ENCODE measurements around the gene KCNF1. TPM values are rescaled to one million over a fixed set of nuclear protein-coding genes. Genes with fewer than 3 reads are reported as not detected.

The KCNF1 gene
- total RNA-seq, 1 experiment from 2014 or later: 0.52 TPM

- Histone ChIP-seq H3K4me1 (ENCODE audit: control insufficient read depth in 1 of 2, insufficient read depth in 2 of 2, low read length in 2 of 2) (peaks cover 3 to 12% of the 10 kb centered on the region in 2 experiments; a peak in 3 of 4 replicates), H3K4me2 (ENCODE audit: low read length) (no peak overlapping the region), H3K9me2 (ENCODE audit: insufficient read depth) (no peaks in the 10 kb centered on the region), H3K4me3 (replicated peaks in 1 of 2; ENCODE audit: low read depth in 1 of 2, low read length in 2 of 2) (no peak overlapping the region), H3K79me2 (ENCODE audit: insufficient read depth, low read length) (no peaks in the 10 kb centered on the region), H3K9ac (ENCODE audit: low read length) (no peak overlapping the region), H3K27me3 (ENCODE audit: insufficient read depth, low read length) (no peaks in the 10 kb centered on the region), H3K9me3 (ENCODE audit: control insufficient read depth in 1 of 2, insufficient read depth in 1 of 2, low read depth in 1 of 2, low read length in 2 of 2) (no peaks in the 10 kb centered on the region), H4K20me1 (ENCODE audit: insufficient read depth) (no peaks in the 10 kb centered on the region), H3K27ac (ENCODE audit: low read depth, low read length) (no peak overlapping the region), H2AFZ (ENCODE audit: low read depth, low read length, poor library complexity, severe bottlenecking) (no peak overlapping the region), H3K36me3 (ENCODE audit: control insufficient read depth in 1 of 2, insufficient read depth in 2 of 2, low read length in 2 of 2) (no peaks in the 10 kb centered on the region)
- no peak for ATAC-seq
- BruUV-seq (replicated peaks): no TSS peak
- CTCF ChIA-PET: no interaction called here
- no peak for DNase-seq (ENCODE audit: low read depth, low spot score)
- TF ChIP-seq ZFX (IDR thresholded peaks at IDR 0.05): no peak
- TF ChIP-seq JUND (IDR thresholded peaks at IDR 0.05): no peak
- no peak for TF ChIP-seq MAX (IDR thresholded peaks at IDR 0.05)
- no peak for TF ChIP-seq ZBTB33 (IDR thresholded peaks at IDR 0.05; ENCODE audit: extremely low read depth, insufficient replicate concordance, low read length)
- TF ChIP-seq CEBPB (IDR thresholded peaks at IDR 0.05; ENCODE audit: low read depth): no peak
- no peak for TF ChIP-seq EGR1 (IDR thresholded peaks at IDR 0.05; ENCODE audit: low read depth)
- no peak for TF ChIP-seq CBX3 (IDR thresholded peaks at IDR 0.05; ENCODE audit: low read depth)
- TF ChIP-seq ELF1 (IDR thresholded peaks at IDR 0.05; ENCODE audit: borderline replicate concordance, low read depth): no peak
- RAD21 ChIA-PET (ENCODE audit: low non-redundant PET in 1 of 2, low total read pairs in 2 of 2, uncharacterized antibody in 2 of 2, unreplicated experiment in 2 of 2): no interaction called here
- POLR2A ChIA-PET: no interaction called here
- intact Hi-C loops (cut with micrococcal nuclease): no loop called here
Measured at GRCh38 chr2:10916953-10917352, 5.2 kb downstream of the KCNF1 start.

- CTCF ChIA-PET: no interaction called here
Measured at GRCh38 chr2:10917927-10918326, 6.2 kb downstream of the KCNF1 start.

More at GRCh38 chr2:10917927-10918326, 6.2 kb downstream of the KCNF1 start:
- ATAC-seq (no peak), DNase-seq (ENCODE audit: low read depth, low spot score) (no peak)
- H3K4me3 ChIP-seq (replicated peaks in 1 of 2; ENCODE audit: low read depth in 1 of 2, low read length in 2 of 2): no peak overlapping the region
- no peaks in the 10 kb centered on the region for H3K9me2 ChIP-seq (ENCODE audit: insufficient read depth)
- H3K27me3 ChIP-seq (ENCODE audit: insufficient read depth, low read length): no peaks in the 10 kb centered on the region
- TF ChIP-seq CEBPB (IDR thresholded peaks at IDR 0.05; ENCODE audit: low read depth) (no peak), EZH2 (IDR thresholded peaks at IDR 0.05) (no peak), POLR2A (IDR thresholded peaks at IDR 0.05; ENCODE audit: borderline replicate concordance, extremely low read depth, insufficient read depth, insufficient read length) (no peak)
- POLR2A ChIA-PET: no interaction called here
- no TSS peak for BruUV-seq (replicated peaks)
- no peak overlapping the region for H3K4me2 ChIP-seq (ENCODE audit: low read length)
- peaks cover 3 to 12% of the 10 kb centered on the region in 2 experiments; a peak in 3 of 4 replicates for H3K4me1 ChIP-seq (ENCODE audit: control insufficient read depth in 1 of 2, insufficient read depth in 2 of 2, low read length in 2 of 2)
- H3K9ac ChIP-seq (ENCODE audit: low read length): no peak overlapping the region
- H3K79me2 ChIP-seq (ENCODE audit: insufficient read depth, low read length): no peaks in the 10 kb centered on the region
- no peaks in the 10 kb centered on the region for H3K36me3 ChIP-seq (ENCODE audit: control insufficient read depth in 1 of 2, insufficient read depth in 2 of 2, low read length in 2 of 2)
- no peaks in the 10 kb centered on the region for H3K9me3 ChIP-seq (ENCODE audit: control insufficient read depth in 1 of 2, insufficient read depth in 1 of 2, low read depth in 1 of 2, low read length in 2 of 2)
- no peak overlapping the region for H2AFZ ChIP-seq (ENCODE audit: low read depth, low read length, poor library complexity, severe bottlenecking)
- RAD21 ChIA-PET (ENCODE audit: low non-redundant PET in 1 of 2, low total read pairs in 2 of 2, uncharacterized antibody in 2 of 2, unreplicated experiment in 2 of 2): no interaction called here
- no peaks in the 10 kb centered on the region for H4K20me1 ChIP-seq (ENCODE audit: insufficient read depth)
- intact Hi-C loops (cut with micrococcal nuclease): no loop called here
- H3K27ac ChIP-seq (ENCODE audit: low read depth, low read length): no peak overlapping the region

Measured in HCT116 (cell line).